Activated CD8-positive, alpha-beta memory T cell treated with anti-CD3 and anti-CD28 coated beads for 24 hours (primary cell): ENCODE data around the gene SLC25A42.

ENCODE experiments used
- DNase-seq: peaks from one replicate; pipeline ENCODE4 v3.0.0-alpha.2; 2020

The SLC25A42 gene

GRCh38 chr19:19051478-19052213 is 12.1 kb upstream of the SLC25A42 start:
- DNase-seq = no peak

- DNase-seq = no peak
These were observed 10.9 kb upstream of the SLC25A42 start for GRCh38 chr19:19052921-19053320.

GRCh38 chr19:19053508-19054314 is 10.1 kb upstream of the SLC25A42 start:
- DNase-seq = peak; percentile 78

- DNase-seq = no peak
These were observed 9.4 kb upstream of the SLC25A42 start for GRCh38 chr19:19054315-19054938.

GRCh38 chr19:19054939-19055440 is 8.8 kb upstream of the SLC25A42 start:
- DNase-seq = no peak

GRCh38 chr19:19055701-19056100 is 8.1 kb upstream of the SLC25A42 start:
- DNase-seq = no peak

- no peak for DNase-seq
These were observed 7.0 kb upstream of the SLC25A42 start for GRCh38 chr19:19056636-19057275.

GRCh38 chr19:19057317-19057716 is 6.5 kb upstream of the SLC25A42 start:
- no peak for DNase-seq

- DNase-seq = no peak
These were observed 6.1 kb upstream of the SLC25A42 start for GRCh38 chr19:19057720-19058119.

GRCh38 chr19:19059018-19059836 is 4.6 kb upstream of the SLC25A42 start:
- no peak for DNase-seq

- no peak for DNase-seq
These were observed 3.8 kb upstream of the SLC25A42 start for GRCh38 chr19:19059837-19060611.

- no peak for DNase-seq
These were observed 2.3 kb upstream of the SLC25A42 start for GRCh38 chr19:19061506-19061905.

GRCh38 chr19:19062454-19063182 is 1.2 kb upstream of the SLC25A42 start:
- DNase-seq = no peak

- DNase-seq = no peak
These were observed 416 bp downstream of the SLC25A42 start for GRCh38 chr19:19064098-19064722.

GRCh38 chr19:19064811-19065745 is 1.3 kb downstream of the SLC25A42 start:
- peak; percentile 76 for DNase-seq

GRCh38 chr19:19067276-19068072 is 3.7 kb downstream of the SLC25A42 start:
- DNase-seq = no peak

GRCh38 chr19:19068659-19069654 is 5.2 kb downstream of the SLC25A42 start:
- DNase-seq = no peak
